ENCODE results near the gene TJP1.
"Not testable (repeated sequence)": the region's sequence is repeated elsewhere in the genome, so short reads cannot be mapped to it uniquely, and the experiment has no call there.

TJP1 gene

DNA sequence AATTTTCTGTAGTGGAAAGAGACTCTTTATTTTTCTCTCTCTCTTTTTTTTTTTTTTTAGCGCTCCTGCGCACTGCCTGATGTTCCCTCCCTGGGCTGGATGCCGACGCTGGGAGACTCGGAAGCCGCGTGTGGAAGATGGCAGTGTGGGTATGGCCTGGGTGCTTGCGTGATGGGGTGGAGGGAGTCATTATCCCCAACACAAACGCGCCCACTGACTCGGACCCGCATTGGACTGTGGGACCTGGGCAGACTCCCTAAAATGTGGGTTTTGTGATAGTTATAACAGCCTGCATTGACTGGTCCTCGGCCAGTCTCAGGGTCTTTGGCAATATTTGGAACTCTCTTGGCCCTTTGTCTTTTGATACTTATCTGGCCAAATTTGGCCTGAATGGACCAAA is 157.9 kb downstream of the TJP1 start:
- H3K4me3 ChIP-seq (ENCODE audit: low read depth, low read length): no peak overlapping the region
- TF ChIP-seq, protein P1, sequence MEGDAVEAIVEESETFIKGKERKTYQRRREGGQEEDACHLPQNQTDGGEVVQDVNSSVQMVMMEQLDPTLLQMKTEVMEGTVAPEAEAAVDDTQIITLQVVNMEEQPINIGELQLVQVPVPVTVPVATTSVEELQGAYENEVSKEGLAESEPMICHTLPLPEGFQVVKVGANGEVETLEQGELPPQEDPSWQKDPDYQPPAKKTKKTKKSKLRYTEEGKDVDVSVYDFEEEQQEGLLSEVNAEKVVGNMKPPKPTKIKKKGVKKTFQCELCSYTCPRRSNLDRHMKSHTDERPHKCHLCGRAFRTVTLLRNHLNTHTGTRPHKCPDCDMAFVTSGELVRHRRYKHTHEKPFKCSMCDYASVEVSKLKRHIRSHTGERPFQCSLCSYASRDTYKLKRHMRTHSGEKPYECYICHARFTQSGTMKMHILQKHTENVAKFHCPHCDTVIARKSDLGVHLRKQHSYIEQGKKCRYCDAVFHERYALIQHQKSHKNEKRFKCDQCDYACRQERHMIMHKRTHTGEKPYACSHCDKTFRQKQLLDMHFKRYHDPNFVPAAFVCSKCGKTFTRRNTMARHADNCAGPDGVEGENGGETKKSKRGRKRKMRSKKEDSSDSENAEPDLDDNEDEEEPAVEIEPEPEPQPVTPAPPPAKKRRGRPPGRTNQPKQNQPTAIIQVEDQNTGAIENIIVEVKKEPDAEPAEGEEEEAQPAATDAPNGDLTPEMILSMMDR (IDR thresholded peaks at IDR 0.05; ENCODE audit: borderline replicate concordance, insufficient read depth, low read depth, low read length): no peak

DNA sequence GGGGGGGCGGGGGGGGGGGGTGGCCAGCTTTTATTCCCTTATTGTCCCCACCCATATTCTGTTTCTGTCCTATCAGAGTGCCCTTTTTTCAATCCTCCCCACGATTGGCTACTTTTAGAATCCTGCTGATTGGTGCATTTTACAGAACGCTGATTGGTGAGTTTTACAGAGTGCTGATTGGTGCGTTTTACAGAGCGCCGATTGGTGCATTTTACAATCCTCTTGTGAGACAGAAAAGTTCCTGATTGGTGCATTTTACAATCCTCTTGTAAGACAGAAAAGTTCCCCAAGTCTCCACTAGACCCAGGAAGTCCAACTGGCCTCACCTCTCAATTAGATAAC is 164.8 kb downstream of the TJP1 start:
- not testable (repeated sequence) for H3K4me3 ChIP-seq (ENCODE audit: low read depth, low read length)

DNA sequence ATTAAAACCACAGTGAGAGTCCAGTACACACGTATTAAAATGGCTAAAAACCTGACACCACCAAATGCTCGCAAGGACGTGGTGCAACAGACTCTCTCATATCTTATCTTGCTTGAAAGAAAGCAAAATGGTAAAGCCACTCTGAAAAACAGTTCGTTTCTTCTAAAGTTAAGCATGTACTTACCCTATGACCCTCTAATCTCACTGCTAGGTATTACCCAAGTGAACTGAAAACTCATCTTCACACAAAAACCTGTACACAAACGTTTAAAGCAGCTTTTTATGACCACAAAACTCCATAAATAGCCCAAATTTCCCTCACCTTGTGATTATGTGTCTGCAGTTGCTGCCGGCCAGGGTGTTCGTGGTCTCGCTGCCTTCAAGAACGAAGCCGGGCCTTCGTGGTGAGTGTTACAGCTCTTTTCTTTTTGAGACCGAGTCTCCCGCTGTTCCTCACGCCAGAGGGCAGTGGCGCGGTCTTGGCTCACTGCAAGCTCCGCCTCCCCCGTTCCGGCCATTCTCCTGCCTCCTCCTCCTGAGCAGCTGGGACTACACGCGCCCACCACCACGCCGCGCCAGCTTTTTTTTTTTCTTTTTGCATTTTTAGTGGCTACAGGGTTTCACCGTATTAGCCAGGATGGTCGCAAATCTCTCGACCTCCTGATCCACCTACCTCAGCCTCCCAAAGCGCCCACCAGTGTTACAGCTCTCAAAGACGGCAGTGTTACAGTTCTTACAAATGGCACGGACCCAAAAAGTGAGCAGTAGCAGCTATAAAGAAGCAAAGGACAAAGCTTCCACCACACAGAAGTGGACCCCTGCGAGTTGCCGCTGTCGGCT is 165.4 kb downstream of the TJP1 start:
- TF ChIP-seq, protein P1 (IDR thresholded peaks at IDR 0.05; ENCODE audit: borderline replicate concordance, insufficient read depth, low read depth, low read length): no peak
- H3K4me3 ChIP-seq (ENCODE audit: low read depth, low read length): no peak overlapping the region

DNA sequence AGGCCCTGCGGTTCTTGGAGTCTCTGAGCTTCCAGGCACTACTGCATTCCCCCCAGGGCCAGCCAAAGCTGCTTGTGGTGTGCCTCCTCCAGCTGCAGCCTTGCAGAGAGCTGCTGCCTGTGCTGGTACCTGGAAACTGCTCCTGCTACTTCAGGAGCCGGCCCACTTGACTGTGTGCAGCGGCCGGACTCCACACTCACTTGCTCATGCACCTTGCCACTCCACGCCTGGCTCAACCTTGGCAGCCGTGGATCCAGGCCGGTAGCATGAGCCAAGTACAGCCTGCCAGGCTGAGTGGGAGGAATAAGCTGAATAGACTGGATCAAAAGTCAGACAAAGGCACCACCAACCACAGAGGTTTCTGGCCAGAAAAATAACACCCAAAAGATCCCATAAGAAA is 169.7 kb downstream of the TJP1 start:
- TF ChIP-seq, protein P1 (IDR thresholded peaks at IDR 0.05; ENCODE audit: borderline replicate concordance, insufficient read depth, low read depth, low read length): no peak
- H3K4me3 ChIP-seq (ENCODE audit: low read depth, low read length): no peak overlapping the region

DNA sequence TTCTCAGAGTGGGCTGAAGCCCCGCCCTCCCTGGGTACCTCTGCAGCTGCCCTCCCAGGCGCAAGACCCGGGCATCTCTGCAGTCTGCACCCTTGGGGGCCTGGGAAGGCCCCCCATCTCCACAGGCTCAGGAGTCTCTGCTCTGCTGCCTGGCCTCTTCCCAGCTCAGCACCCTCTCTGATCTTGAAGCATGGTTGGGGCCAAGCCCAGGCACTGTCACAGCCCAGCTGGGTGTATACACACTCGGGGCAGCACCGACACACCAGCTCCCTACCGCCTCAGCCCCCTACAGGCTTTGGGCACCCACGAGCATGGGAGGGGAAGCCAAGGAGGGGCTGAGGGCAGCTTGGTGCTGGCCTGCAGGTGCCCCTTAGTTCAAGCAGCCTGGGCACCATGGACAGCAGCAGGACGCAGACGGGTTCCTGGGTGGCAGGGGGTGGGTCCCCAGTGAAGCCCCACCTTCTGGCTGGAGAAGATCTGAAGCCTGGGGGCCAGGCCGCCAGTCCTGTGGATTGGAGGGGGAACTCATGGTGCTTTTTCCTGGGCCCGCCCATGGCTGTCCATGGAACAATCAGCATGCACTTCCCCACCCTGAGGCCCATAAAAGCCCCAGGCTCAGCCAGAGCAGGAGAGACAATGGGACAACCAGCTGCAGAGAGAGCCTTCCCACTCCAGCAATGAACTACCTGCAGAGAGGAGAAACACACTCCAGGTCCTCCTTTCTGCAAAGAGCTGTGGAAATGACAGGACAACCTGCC is 170.6 kb downstream of the TJP1 start:
- H3K4me3 ChIP-seq (ENCODE audit: low read depth, low read length): no peak overlapping the region
- TF ChIP-seq, protein P1 (IDR thresholded peaks at IDR 0.05; ENCODE audit: borderline replicate concordance, insufficient read depth, low read depth, low read length): no peak

Measured in GM12875 (cell line).